Astrocyte of the cerebellum (primary cell): ENCODE measurements around the gene IL36RN.
"Not testable (repeated sequence)": the region's sequence is repeated elsewhere in the genome, so short reads cannot be mapped to it uniquely, and the experiment has no call there.

Experiments
- DNase-seq: peaks from one replicate; pipeline ENCODE4 v3.0.0-alpha.2; 2011; ENCODE audit warnings: low read depth
- H3K4me3 ChIP-seq: 2 replicates; pipeline ENCODE4 v1.5.1; 2011; ENCODE audit warnings: mild to moderate bottlenecking, low read depth, low read length, moderate library complexity
- in situ Hi-C: cut with HindIII; loops from 2 replicates; pipeline ENCODE4 v1.10.0; 2017; ENCODE audit warnings: low sequenced_read_pairs
- TF ChIP-seq, protein P1 (sequence below): IDR thresholded peaks from 2 replicates; pipeline ENCODE4 v1.5.1; 2012; ENCODE audit warnings: low read length, low read depth, moderate library complexity, mild to moderate bottlenecking; ENCODE audit errors: missing control alignments

Gene IL36RN

DNA sequence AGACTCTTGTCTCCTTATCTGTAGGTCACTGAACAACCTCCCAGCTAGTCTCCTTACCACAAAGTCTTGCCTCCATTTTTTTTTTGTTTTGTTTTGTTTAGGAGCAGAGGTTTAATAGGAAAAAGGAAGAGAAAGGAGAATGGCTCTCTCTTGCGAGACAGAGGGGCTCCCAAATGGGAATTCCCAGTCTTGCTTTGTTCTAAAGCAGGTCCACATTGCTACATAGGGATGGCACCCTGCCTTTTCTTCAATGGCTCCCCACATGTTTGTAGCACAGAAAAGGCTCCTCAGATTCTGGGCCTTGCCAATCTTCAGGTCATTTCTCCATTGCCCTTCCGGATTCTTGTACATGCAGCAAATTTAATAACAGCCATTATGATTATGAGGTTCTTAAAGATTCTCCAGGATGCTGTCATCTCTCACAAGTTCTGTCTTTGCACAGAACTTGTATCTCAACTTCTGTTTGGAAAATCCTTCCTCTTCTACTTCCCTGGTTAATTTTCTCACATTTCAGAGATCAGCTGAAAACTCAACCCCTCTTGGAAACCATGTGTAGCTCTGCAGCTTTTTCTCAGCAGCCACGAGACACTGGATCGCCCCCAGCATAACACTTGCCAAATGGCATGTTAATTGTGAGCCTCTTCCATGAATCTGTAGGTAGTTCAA lies 32.4 kb downstream of the IL36RN start:
- TF ChIP-seq, protein P1, sequence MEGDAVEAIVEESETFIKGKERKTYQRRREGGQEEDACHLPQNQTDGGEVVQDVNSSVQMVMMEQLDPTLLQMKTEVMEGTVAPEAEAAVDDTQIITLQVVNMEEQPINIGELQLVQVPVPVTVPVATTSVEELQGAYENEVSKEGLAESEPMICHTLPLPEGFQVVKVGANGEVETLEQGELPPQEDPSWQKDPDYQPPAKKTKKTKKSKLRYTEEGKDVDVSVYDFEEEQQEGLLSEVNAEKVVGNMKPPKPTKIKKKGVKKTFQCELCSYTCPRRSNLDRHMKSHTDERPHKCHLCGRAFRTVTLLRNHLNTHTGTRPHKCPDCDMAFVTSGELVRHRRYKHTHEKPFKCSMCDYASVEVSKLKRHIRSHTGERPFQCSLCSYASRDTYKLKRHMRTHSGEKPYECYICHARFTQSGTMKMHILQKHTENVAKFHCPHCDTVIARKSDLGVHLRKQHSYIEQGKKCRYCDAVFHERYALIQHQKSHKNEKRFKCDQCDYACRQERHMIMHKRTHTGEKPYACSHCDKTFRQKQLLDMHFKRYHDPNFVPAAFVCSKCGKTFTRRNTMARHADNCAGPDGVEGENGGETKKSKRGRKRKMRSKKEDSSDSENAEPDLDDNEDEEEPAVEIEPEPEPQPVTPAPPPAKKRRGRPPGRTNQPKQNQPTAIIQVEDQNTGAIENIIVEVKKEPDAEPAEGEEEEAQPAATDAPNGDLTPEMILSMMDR, result no peak
- no peak overlapping the region for H3K4me3 ChIP-seq
- in situ Hi-C loops, result no loop called here
- DNase-seq, result no peak

DNA sequence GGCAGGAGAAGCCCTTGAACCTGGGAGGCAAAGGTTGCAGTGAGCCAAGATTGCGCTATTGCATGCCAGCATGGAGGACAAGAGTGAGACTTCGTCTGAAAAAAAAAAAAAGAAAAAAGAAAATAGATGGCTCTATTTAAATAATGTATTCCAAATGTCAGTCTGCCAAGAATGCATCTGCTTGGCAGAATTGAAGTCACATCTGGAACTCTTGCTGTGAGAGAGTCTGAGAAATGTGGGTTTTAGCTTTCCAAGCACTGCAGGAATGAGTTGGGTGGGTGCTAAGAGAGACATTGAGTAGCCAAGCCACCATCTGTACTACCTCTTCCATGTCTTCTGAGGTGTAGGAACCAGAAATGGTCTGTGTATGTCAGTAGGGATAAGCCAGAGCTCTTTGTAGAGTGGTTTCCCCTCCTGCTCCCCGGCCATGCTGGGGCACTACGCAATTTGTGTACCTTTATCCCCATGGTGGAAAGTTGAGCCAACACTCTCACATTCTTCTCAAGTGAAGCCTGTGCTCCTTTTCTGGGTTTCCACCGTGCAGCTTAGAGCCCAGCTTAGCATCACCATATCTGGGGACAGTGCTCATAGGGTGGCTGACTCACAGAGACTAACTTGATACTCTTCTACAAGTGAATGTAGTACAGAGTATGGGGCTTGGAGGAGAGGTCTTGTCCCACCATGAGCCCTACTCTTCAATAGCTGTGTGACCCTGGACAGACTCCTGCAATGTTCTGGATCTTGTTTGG lies 34.0 kb downstream of the IL36RN start:
- TF ChIP-seq, protein P1, result no peak
- no peak for DNase-seq
- no peak overlapping the region for H3K4me3 ChIP-seq
- in situ Hi-C loops, result no loop called here

DNA sequence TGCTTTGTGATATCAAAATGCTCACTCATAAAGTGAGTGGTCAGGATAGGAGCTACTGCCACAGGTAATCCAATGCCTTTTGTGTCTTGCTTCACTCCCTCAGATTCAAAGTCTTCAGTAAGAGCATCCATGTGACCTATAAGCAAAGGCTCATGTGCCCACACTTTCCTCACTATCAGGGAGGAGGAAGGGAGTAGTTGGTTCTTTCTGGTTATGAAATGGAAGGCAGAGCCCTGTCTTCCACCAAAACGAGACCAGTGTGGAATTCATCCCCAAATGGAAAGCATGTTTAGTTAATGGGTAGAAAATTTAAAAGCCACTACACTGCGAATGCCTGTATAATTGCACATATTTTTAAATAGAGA lies 34.6 kb downstream of the IL36RN start:
- no peak for DNase-seq
- H3K4me3 ChIP-seq, result no peak overlapping the region
- TF ChIP-seq, protein P1, result no peak
- in situ Hi-C loops, result no loop called here

DNA sequence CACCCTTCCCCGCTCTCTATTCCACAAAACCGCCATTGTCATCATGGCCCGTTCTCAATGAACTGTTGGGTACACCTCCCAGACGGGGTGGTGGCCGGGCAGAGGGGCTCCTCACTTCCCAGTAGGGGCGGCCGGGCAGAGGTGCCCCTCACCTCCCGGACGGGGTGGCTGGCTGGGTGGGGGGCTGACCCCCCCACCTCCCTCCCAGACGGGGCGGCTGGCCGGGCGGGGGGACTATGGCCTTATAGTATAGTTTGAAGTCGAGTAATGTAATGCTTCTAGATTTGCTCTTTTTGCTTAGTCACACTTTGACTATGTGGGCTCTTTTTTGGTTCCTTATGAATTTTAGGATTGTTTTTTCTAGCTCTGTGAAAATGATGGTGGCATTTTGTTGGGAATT lies 37.3 kb downstream of the IL36RN start:
- H3K4me3 ChIP-seq, in situ Hi-C loops, DNase-seq: not testable (repeated sequence)

DNA sequence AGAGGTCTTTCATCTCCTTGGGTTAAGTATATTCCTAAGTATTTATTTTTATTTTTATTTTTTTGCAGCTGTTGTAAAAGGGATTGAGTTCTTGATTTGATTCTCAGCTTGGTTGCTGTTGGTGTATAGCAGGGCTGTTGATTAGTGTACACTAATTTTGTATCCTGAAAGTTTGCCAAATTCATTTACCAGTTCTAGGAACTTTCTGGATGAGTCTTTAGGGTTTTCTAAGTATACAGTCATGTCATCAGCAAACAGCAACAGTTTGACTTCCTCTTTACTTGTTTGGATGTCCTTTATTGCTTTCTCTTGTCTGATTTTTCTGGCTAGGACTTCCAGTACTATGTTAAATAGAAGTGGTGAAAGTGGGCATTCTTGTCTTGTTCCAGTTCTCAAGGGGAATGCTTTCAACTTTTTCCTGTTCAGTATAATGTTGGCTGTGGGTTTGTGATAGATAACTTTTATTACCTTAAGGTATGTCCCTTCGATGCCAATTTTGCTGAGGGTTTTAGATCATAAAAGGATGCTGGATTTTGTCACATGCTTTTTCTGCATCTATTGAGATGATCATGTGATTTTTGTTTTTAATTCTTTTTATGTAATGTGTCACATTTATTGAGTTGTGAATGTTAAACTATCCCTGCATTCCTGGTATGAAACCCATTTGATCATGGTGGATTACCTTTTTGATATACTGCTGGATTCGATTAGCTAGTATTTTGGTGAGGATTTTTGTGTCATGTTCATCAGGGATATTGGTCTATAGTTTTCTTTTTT lies 38.0 kb downstream of the IL36RN start:
- H3K4me3 ChIP-seq, DNase-seq, in situ Hi-C loops: not testable (repeated sequence)

DNA sequence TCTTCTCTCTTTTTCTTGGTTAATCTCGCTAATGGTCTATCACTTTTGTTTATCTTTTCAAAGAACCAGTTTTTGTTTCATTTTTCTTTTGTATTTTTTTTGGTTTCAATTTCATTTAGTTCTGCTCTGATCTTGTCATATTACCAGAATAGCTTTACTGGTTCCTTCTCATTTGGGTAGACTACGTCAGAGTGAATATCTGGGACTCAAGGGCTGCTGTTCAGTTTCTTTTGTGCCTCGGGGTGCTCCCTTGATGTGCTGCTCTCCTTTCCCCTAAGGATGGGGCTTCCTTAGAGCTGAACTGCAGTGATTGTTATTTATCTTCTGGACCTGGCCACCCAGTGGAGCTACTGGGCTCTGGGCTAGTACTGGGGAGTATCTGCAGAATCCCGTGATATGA lies 39.0 kb downstream of the IL36RN start:
- TF ChIP-seq, protein P1, result no peak
- no peak for DNase-seq
- in situ Hi-C loops, result no loop called here
- H3K4me3 ChIP-seq, result no peak overlapping the region

DNA sequence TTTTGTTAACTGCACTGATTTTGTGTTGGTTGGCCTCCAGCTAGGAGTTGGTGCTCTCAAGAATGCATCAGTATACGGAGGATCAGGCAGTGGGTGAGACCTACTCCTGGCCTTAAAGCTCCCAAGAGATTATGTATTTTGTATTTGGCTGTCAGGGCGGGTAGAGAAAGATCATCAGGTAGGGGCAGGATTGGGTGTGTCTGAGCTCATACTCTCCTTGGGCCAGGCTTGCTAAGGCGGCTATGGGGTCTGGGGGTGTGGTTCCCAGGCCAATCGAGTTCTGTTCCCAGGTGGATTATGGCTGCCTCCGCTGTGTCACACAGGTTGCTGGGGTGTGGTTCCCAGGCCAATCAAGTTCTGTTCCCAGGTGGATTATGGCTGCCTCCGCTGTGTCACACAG lies 39.5 kb downstream of the IL36RN start:
- no peak overlapping the region for H3K4me3 ChIP-seq
- no peak for DNase-seq
- in situ Hi-C loops, result no loop called here
- TF ChIP-seq, protein P1, result no peak
